IPS DF 6.9 (cell line): ENCODE data around the gene OSBPL2.

Experiments used
- DNase-seq: peaks from one replicate; pipeline ENCODE4 v3.0.0-alpha.2; 2013; ENCODE audit warnings: low read depth, low spot score
- H3K27ac ChIP-seq: one replicate; pipeline ENCODE4 v1.5.1; 2013; ENCODE audit warnings: low read length, control low read depth
- H3K27me3 ChIP-seq: 2 replicates; pipeline ENCODE4 v1.6.1; 2013; ENCODE audit warnings: mild to moderate bottlenecking, low read length; ENCODE audit not compliant: control insufficient read depth, insufficient read depth
- H3K36me3 ChIP-seq: 2 replicates; pipeline ENCODE4 v1.6.1; 2013; ENCODE audit warnings: low read length; ENCODE audit not compliant: control insufficient read depth, insufficient read depth
- H3K4me1 ChIP-seq: 2 replicates; pipeline ENCODE4 v1.6.1; 2013; ENCODE audit warnings: low read length; ENCODE audit not compliant: control insufficient read depth, insufficient read depth
- H3K4me3 ChIP-seq: 2 replicates; pipeline ENCODE4 v1.5.1; 2013; ENCODE audit warnings: mild to moderate bottlenecking, low read length
- H3K9me3 ChIP-seq: 2 replicates; pipeline ENCODE4 v1.6.1; 2013; ENCODE audit warnings: low read length, inconsistent platforms; ENCODE audit not compliant: control insufficient read depth, insufficient read depth
- WGBS: extraction: QIAGEN DNeasy Blood & Tissue Kit; methylation state at CpG from one replicate; pipeline ENCODE4 v1.1.7; 2013; ENCODE audit warnings: mixed read lengths, missing lambda C conversion rate; ENCODE audit not compliant: insufficient read length, insufficient coverage; 5-methylcytosine and 5-hydroxymethylcytosine counted together

Gene OSBPL2

GRCh38 chr20:62291251-62292066 lies 53.1 kb downstream of the OSBPL2 start:
- H3K36me3 ChIP-seq: peaks cover 18% of the 10 kb centered on the region
- no peaks in the 10 kb centered on the region for H3K27me3 ChIP-seq
- no peaks in the 10 kb centered on the region for H3K4me1 ChIP-seq
- WGBS: no CpG with 5 or more reads among the region's 29 CpGs
- H3K27ac ChIP-seq: no peak overlapping the region
- H3K9me3 ChIP-seq: no peaks in the 10 kb centered on the region
- no peak overlapping the region for H3K4me3 ChIP-seq
- DNase-seq: no peak

DNA sequence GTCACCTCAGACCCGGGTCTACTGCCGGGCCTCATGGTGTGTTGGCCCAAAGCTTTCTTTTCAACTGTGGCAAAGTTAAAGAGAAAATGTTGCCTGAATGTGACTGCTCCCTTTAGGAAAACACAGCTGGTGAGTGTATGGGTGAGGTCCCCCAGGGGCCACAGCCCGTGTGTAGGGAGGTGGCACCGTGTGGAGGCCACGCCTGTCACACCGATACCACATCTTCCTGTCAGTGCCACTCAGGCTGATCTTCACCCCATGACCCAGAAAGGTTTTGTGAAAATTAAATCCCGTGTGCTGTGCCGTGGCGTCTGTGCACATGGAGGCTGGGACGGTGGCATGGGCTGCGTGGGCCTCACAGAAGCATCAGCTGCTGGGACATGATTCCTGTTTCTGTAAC lies 53.8 kb downstream of the OSBPL2 start:
- DNase-seq: no peak
- peaks cover 18% of the 10 kb centered on the region for H3K36me3 ChIP-seq
- H3K4me3 ChIP-seq: no peak overlapping the region
- no peak overlapping the region for H3K27ac ChIP-seq
- no peaks in the 10 kb centered on the region for H3K9me3 ChIP-seq
- H3K4me1 ChIP-seq: no peaks in the 10 kb centered on the region
- no CpG with 5 or more reads among the region's 11 CpGs for WGBS
- H3K27me3 ChIP-seq: no peaks in the 10 kb centered on the region

GRCh38 chr20:62293111-62293784 lies 54.9 kb downstream of the OSBPL2 start:
- Histone ChIP-seq H3K27ac (no peak overlapping the region), H3K27me3 (no peaks in the 10 kb centered on the region), H3K4me3 (no peak overlapping the region), H3K36me3 (peaks cover 18% of the 10 kb centered on the region), H3K9me3 (no peaks in the 10 kb centered on the region), H3K4me1 (no peaks in the 10 kb centered on the region)
- no peak for DNase-seq
- no CpG with 5 or more reads among the region's 20 CpGs for WGBS

- Histone ChIP-seq H3K27me3 (no peaks in the 10 kb centered on the region), H3K36me3 (peaks cover 18% of the 10 kb centered on the region), H3K4me3 (no peak overlapping the region), H3K27ac (no peak overlapping the region), H3K4me1 (no peaks in the 10 kb centered on the region), H3K9me3 (no peaks in the 10 kb centered on the region)
- WGBS: no CpG with 5 or more reads among the region's 9 CpGs
- no peak for DNase-seq
Observed at GRCh38 chr20:62293946-62294345, 55.6 kb downstream of the OSBPL2 start.

GRCh38 chr20:62294516-62294915 lies 56.2 kb downstream of the OSBPL2 start:
- no CpG with 5 or more reads among the region's 17 CpGs for WGBS
- Histone ChIP-seq H3K36me3 (peaks cover 16% of the 10 kb centered on the region), H3K4me1 (no peaks in the 10 kb centered on the region), H3K27ac (no peak overlapping the region), H3K4me3 (no peak overlapping the region), H3K9me3 (no peaks in the 10 kb centered on the region), H3K27me3 (no peaks in the 10 kb centered on the region)
- no peak for DNase-seq

GRCh38 chr20:62296724-62297448 lies 58.6 kb downstream of the OSBPL2 start:
- no peak for DNase-seq
- Histone ChIP-seq H3K27ac (no peak overlapping the region), H3K27me3 (no peaks in the 10 kb centered on the region), H3K4me1 (no peaks in the 10 kb centered on the region), H3K9me3 (no peaks in the 10 kb centered on the region), H3K4me3 (no peak overlapping the region), H3K36me3 (peaks cover 10% of the 10 kb centered on the region)
- no CpG with 5 or more reads among the region's 30 CpGs for WGBS

DNA sequence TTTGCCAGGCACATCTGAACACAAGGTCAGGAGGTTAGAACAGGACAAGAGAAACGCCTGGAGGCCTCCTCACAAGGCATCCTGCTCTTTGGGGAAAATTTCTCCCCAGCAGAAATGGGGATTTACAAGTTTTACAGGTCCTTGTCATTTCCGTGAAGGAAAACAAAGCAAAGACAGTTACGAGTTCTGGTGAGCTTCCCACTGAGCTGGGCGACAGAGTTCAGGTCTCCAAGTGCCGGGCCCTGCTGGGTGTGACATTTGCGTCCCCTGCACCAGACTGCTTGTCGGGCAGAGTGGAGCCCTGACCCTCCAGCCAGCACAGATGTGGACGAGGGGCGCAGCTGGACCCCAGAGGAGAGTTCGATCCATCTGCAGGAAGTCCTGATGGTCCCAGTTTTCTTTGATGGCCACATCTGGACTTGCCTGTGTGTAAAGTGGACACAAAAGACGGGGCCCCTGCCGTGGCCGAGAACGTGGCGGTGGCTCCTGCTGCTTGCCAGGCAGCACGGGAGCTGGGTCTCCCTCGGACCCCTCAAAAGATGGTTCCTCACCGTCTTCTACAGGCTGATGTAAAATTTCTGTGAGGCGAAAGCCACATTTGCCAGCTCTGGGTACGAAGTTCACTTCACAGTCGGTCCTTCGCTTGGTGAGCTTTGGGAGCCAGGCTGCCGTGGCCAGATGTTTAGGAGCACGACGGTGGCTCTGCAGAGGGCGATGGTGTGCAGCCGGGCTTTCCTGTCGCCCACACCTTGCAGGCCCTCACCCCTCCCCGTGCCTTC lies 59.3 kb downstream of the OSBPL2 start:
- H3K4me1 ChIP-seq: no peaks in the 10 kb centered on the region
- 0 out of 2 replicates have a peak, but pooled peaks cover 9% of the 10 kb centered on the region for H3K36me3 ChIP-seq
- DNase-seq: no peak
- H3K27ac ChIP-seq: no peak overlapping the region
- H3K27me3 ChIP-seq: no peaks in the 10 kb centered on the region
- no CpG with 5 or more reads among the region's 29 CpGs for WGBS
- no peak overlapping the region for H3K4me3 ChIP-seq
- no peaks in the 10 kb centered on the region for H3K9me3 ChIP-seq

DNA sequence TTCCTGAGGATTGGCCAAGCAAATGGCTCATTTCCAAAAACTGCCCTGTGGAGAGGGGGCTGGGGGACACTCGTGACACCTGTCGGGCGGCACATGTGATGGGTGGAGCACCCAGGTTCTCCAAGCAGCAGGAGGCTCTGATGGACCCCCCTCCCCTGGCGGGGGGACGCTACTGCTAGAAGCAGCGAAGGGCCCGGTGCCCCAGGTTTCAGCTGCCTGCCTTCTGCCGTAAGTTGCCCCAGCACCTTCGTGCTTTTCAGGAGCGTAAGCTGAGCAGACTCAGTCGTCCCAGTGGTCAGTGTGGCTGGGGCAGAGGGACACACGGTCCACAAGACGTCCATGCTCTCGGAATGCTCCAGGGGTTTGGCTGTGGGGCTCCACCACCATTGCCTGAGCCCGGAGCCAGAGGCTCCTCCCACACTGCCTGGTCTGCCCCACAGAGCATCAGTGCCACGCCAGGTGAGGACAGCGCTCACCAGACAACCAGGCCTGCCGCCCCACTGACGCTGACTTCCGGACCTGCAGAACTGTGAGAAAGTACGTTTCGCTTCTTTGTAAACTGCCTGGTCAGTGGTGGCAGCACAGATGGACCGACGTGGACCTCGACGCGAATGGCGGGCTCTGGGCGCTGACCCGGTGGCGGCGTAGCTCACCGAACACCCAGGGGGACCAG lies 60.4 kb downstream of the OSBPL2 start:
- H3K4me3 ChIP-seq: no peak overlapping the region
- H3K27ac ChIP-seq: no peak overlapping the region
- H3K27me3 ChIP-seq: no peaks in the 10 kb centered on the region
- no peak for DNase-seq
- no peaks in the 10 kb centered on the region for H3K9me3 ChIP-seq
- no peaks in the 10 kb centered on the region for H3K4me1 ChIP-seq
- H3K36me3 ChIP-seq: 0 out of 2 replicates have a peak, but pooled peaks cover 9% of the 10 kb centered on the region
- no CpG with 5 or more reads among the region's 33 CpGs for WGBS

GRCh38 chr20:62299666-62300236 lies 61.4 kb downstream of the OSBPL2 start:
- H3K4me1 ChIP-seq: peaks cover 3% of the 10 kb centered on the region; the same call in 1 of the 2 replicates
- H3K36me3 ChIP-seq: peaks cover 14% of the 10 kb centered on the region; the same call in 1 of the 2 replicates
- WGBS: no CpG with 5 or more reads among the region's 12 CpGs

More at GRCh38 chr20:62299666-62300236, 61.4 kb downstream of the OSBPL2 start:
- H3K27me3 ChIP-seq: no peaks in the 10 kb centered on the region
- H3K9me3 ChIP-seq: no peaks in the 10 kb centered on the region
- no peak overlapping the region for H3K27ac ChIP-seq
- DNase-seq: no peak
- no peak overlapping the region for H3K4me3 ChIP-seq
